GM23248 (cell line): Measurements from ENCODE around the gene SYP. TPM values are rescaled to one million over a fixed set of nuclear protein-coding genes. Genes with fewer than 3 reads are reported as not detected.

Source experiments
- DNase-seq: peaks from one replicate; pipeline ENCODE4 v3.0.0-alpha.2; 2015
- H2AFZ ChIP-seq: fragments of 200-600 bp; sonication (generic); 2 replicates; pipeline ENCODE4 v1.6.1; 2016; ENCODE audit warnings: antibody characterized with exemption
- H3F3A ChIP-seq: fragments of 200-600 bp; sonication (generic); 2 replicates; pipeline ENCODE4 v1.6.1; 2016; ENCODE audit warnings: mild to moderate bottlenecking, antibody characterized with exemption, mixed run types; ENCODE audit not compliant: insufficient read depth
- H3K27ac ChIP-seq: fragments of 200-600 bp; sonication (generic); 2 replicates; pipeline ENCODE4 v1.5.1; 2016; ENCODE audit warnings: mild to moderate bottlenecking
- H3K27me3 ChIP-seq: fragments of 200-600 bp; sonication (generic); replicated peaks from 2 replicates; pipeline ENCODE4 v1.6.1; 2016; ENCODE audit warnings: mild to moderate bottlenecking; ENCODE audit not compliant: insufficient read depth
- H3K36me3 ChIP-seq: fragments of 200-600 bp; sonication (generic); 2 replicates; pipeline ENCODE4 v1.6.1; 2016; ENCODE audit warnings: low read depth, mild to moderate bottlenecking
- H3K4me1 ChIP-seq: fragments of 200-600 bp; sonication (generic); 2 replicates; pipeline ENCODE4 v1.6.1; 2016; ENCODE audit warnings: mild to moderate bottlenecking; ENCODE audit not compliant: insufficient read depth
- H3K4me2 ChIP-seq: fragments of 200-600 bp; sonication (generic); one replicate; pipeline ENCODE4 v1.6.1; 2016; ENCODE audit warnings: mild to moderate bottlenecking; ENCODE audit not compliant: unreplicated experiment
- H3K4me3 ChIP-seq: fragments of 200-600 bp; sonication (generic); 2 replicates; pipeline ENCODE4 v1.5.1; 2016; ENCODE audit warnings: mild to moderate bottlenecking
- H3K79me2 ChIP-seq: fragments of 200-600 bp; sonication (generic); 2 replicates; pipeline ENCODE4 v1.6.1; 2016; ENCODE audit warnings: mild to moderate bottlenecking; ENCODE audit not compliant: insufficient read depth
- H3K9ac ChIP-seq: fragments of 200-600 bp; sonication (generic); 2 replicates; pipeline ENCODE4 v1.6.1; 2016; ENCODE audit warnings: mild to moderate bottlenecking
- H3K9me2 ChIP-seq: fragments of 200-600 bp; sonication (generic); 2 replicates; pipeline ENCODE4 v1.6.1; 2016; ENCODE audit warnings: mixed run types, mild to moderate bottlenecking, moderate library complexity; ENCODE audit not compliant: insufficient read depth
- H3K9me3 ChIP-seq: fragments of 200-600 bp; sonication (generic); one replicate; pipeline ENCODE4 v1.6.1; 2017; ENCODE audit warnings: low read depth
- H4K20me1 ChIP-seq: fragments of 200-600 bp; sonication (generic); 2 replicates; pipeline ENCODE4 v1.6.0; 2016; ENCODE audit not compliant: insufficient read depth
- EZH2 ChIP-seq: fragments of 200-600 bp; sonication (generic); IDR thresholded peaks from 2 replicates; pipeline ENCODE4 v1.6.1; 2018; ENCODE audit warnings: antibody characterized with exemption, mild to moderate bottlenecking; ENCODE audit not compliant: insufficient read depth, poor library complexity, severe bottlenecking
- EZH2phosphoT487 ChIP-seq: fragments of 200-600 bp; sonication (generic); IDR thresholded peaks from 2 replicates; pipeline ENCODE4 v1.6.1; 2018; ENCODE audit warnings: antibody characterized with exemption, moderate library complexity, mild to moderate bottlenecking, low read depth; ENCODE audit not compliant: insufficient read depth
- WGBS, 2 experiments: methylation state at CpG; one replicate each; pipeline ENCODE4 v1.1.6; 2015 to 2017; ENCODE audit warnings: low lambda C conversion rate in 2 of 2, low coverage in 1 of 2; ENCODE audit errors: missing lambda C conversion rate in 2 of 2; 5-methylcytosine and 5-hydroxymethylcytosine counted together
- in situ Hi-C: fragments of 300-500 bp; cut with MboI; formaldehyde crosslinking; loops from 2 replicates; pipeline ENCODE4 v1.15.0; 2020
- polyA plus RNA-seq: library from polyadenylated mRNA; unstranded; fragments of >200 nt; fragmentation: Nextera tagmentation; extraction: Ambion mirVana; gene quantifications from 2 replicates; pipeline ENCODE4 v1.2.1, GENCODE V29; 2016
- total RNA-seq: library from RNA; depleted of rRNA; stranded (reverse); fragments of >200 nt; shearing (Covaris generic); gene quantifications from 2 replicates; pipeline ENCODE4 v1.2.3, GENCODE V29; 2014

SYP gene
- total and polyA plus RNA-seq, 2 experiments from 2014 or later = 0.23 to 0.54 TPM

DNA sequence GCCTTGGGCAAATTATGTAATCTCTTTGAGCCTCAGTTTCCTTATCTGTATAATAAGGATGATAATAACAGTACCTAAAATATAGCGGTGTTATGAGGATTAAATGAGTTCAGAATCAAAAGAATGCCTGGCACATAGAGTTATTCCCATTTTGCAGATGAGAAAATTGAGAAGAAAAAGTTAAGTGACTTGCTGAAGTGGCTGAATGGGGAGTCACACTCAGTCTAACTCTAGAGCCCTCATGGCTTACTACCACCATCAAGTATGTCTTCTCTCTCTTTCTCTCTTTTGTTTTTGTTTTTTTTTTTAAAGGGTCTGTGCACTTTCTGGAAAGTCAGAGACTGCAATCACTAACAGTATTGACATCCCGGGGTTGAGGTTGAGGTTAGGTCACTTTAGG, 32.5 kb upstream of the SYP start:
- in situ Hi-C loops = no loop called here
- no peaks in the 10 kb centered on the region for H3K36me3 ChIP-seq
- no peaks in the 10 kb centered on the region for H3K27me3 ChIP-seq

GRCh38 chrX:49231333-49232000, 31.5 kb upstream of the SYP start:
- no peaks in the 10 kb centered on the region for H3F3A ChIP-seq
- H3K9me3 ChIP-seq = no peaks in the 10 kb centered on the region
- no peaks in the 10 kb centered on the region for H3K27me3 ChIP-seq
- H3K79me2 ChIP-seq = 0 out of 2 replicates have a peak, but pooled peaks cover 5% of the 10 kb centered on the region
- H3K4me1 ChIP-seq = no peaks in the 10 kb centered on the region
- H4K20me1 ChIP-seq = no peaks in the 10 kb centered on the region
- no peak overlapping the region for H3K9ac ChIP-seq
- no peak overlapping the region for H3K27ac ChIP-seq
- H3K4me2 ChIP-seq = no peak overlapping the region
- no peak overlapping the region for H3K4me3 ChIP-seq
- no peaks in the 10 kb centered on the region for H3K36me3 ChIP-seq
- H2AFZ ChIP-seq = no peak overlapping the region
- TF ChIP-seq EZH2phosphoT487 (no peak), EZH2 (no peak)
- no peaks in the 10 kb centered on the region for H3K9me2 ChIP-seq
- in situ Hi-C loops = no loop called here
- 94 to 99% methylated on average over 9 of the region's 10 CpGs for WGBS, 2 experiments
- DNase-seq = no peak

More for the DNA sequence above, 32.5 kb upstream of the SYP start:
- H3K4me3 ChIP-seq = no peak overlapping the region
- 0 out of 2 replicates have a peak, but pooled peaks cover 5% of the 10 kb centered on the region for H3K79me2 ChIP-seq
- H3K27ac ChIP-seq = no peak overlapping the region
- no peak overlapping the region for H3K9ac ChIP-seq
- no peak overlapping the region for H3K4me2 ChIP-seq
- H4K20me1 ChIP-seq = no peaks in the 10 kb centered on the region
- H3K9me3 ChIP-seq = no peaks in the 10 kb centered on the region
- WGBS, 2 experiments = 96 to 100% methylated on average over 2 of the region's 2 CpGs
- H3F3A ChIP-seq = no peaks in the 10 kb centered on the region
- no peak overlapping the region for H2AFZ ChIP-seq
- DNase-seq = no peak
- no peak for TF ChIP-seq EZH2phosphoT487
- no peaks in the 10 kb centered on the region for H3K4me1 ChIP-seq
- H3K9me2 ChIP-seq = no peaks in the 10 kb centered on the region

DNA sequence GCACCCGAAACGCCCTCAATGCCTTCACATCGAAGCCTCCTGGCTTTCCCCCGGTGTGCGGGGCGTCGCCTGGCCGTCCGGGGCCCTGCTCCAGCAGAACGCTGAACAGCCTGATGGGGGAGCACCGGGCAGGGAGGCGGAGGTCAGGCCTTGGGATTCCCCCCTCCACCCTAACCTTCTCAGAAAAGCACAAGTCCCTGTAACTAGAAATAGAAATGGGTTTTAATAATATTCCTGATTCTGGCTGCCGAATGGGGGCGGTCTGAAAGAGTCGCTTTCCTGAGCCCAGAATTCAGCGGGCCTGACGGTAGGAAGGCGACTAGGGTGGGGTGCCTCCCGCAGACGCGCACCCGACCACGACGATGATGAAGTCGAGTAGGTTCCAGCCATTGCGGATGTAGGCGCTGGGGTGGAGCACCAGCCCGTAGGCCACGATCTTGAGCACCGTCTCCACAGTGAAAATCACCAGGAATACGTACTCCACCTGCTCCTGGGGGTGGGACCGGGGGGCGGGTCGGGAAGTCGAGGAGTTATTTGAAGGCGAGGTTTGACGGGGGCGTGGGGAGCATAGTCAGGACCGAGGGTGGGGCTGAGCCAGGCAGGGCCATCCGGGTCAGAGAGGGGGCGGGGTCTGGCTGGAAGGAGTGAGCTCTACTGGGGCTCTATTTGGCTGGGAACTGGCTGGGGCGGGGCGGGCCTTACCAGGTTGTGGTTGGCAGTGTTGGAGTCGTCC, 30.7 kb upstream of the SYP start:
- H4K20me1 ChIP-seq = no peaks in the 10 kb centered on the region
- peak overlapping the region; percentile 7 for H3K4me2 ChIP-seq
- H3K9me2 ChIP-seq = no peaks in the 10 kb centered on the region
- no peak for TF ChIP-seq EZH2
- TF ChIP-seq EZH2phosphoT487 = no peak
- 13 to 23% methylated on average over 20 to 26 of the region's 44 CpGs for WGBS, 2 experiments
- 0 out of 2 replicates have a peak, but pooled peaks cover under 1% of the 10 kb centered on the region for H3K79me2 ChIP-seq
- no peaks in the 10 kb centered on the region for H3K4me1 ChIP-seq
- H3F3A ChIP-seq = no peaks in the 10 kb centered on the region
- in situ Hi-C loops = no loop called here
- H3K27me3 ChIP-seq = no peaks in the 10 kb centered on the region
- H3K27ac ChIP-seq = no peak overlapping the region
- peak; percentile 34 for DNase-seq
- H3K9ac ChIP-seq = no peak overlapping the region
- H2AFZ ChIP-seq = peak overlapping the region; percentile 77
- H3K36me3 ChIP-seq = no peaks in the 10 kb centered on the region
- H3K9me3 ChIP-seq = no peaks in the 10 kb centered on the region
- H3K4me3 ChIP-seq = peak overlapping the region; percentile 40

DNA sequence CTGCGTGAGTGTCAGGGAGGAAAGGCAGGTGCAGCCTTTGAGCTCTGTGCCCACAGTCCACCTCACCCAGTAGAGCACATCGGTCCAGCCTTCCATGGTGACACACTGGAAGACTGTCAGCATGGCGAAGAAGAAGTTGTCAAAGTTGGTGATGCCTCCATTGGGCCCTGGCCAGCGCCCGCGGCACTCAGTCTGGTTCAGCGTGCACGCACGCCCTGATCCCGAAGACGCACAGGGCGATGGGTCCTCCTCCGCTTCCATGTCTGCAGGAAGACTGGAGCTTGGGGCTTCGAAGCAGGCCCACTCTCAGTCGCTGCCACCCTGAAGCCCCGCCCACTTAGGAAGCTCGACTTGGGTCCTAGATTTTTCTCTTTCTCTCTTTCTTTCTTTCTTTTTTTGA, 28.2 kb upstream of the SYP start:
- no peak overlapping the region for H3K4me2 ChIP-seq
- TF ChIP-seq EZH2 = no peak
- no peak for TF ChIP-seq EZH2phosphoT487
- WGBS, 2 experiments = 89 to 100% methylated on average over 3 to 11 of the region's 17 CpGs
- no peak overlapping the region for H3K9ac ChIP-seq
- H3K36me3 ChIP-seq = no peaks in the 10 kb centered on the region
- H2AFZ ChIP-seq = no peak overlapping the region
- H4K20me1 ChIP-seq = no peaks in the 10 kb centered on the region
- H3F3A ChIP-seq = no peaks in the 10 kb centered on the region
- no peaks in the 10 kb centered on the region for H3K9me3 ChIP-seq
- in situ Hi-C loops = no loop called here
- H3K9me2 ChIP-seq = no peaks in the 10 kb centered on the region
- no peaks in the 10 kb centered on the region for H3K27me3 ChIP-seq
- no peak for DNase-seq
- H3K4me1 ChIP-seq = no peaks in the 10 kb centered on the region
- no peak overlapping the region for H3K4me3 ChIP-seq
- no peak overlapping the region for H3K27ac ChIP-seq
- H3K79me2 ChIP-seq = no peaks in the 10 kb centered on the region
